ENCODE data around the gene METTL14.

DNA sequence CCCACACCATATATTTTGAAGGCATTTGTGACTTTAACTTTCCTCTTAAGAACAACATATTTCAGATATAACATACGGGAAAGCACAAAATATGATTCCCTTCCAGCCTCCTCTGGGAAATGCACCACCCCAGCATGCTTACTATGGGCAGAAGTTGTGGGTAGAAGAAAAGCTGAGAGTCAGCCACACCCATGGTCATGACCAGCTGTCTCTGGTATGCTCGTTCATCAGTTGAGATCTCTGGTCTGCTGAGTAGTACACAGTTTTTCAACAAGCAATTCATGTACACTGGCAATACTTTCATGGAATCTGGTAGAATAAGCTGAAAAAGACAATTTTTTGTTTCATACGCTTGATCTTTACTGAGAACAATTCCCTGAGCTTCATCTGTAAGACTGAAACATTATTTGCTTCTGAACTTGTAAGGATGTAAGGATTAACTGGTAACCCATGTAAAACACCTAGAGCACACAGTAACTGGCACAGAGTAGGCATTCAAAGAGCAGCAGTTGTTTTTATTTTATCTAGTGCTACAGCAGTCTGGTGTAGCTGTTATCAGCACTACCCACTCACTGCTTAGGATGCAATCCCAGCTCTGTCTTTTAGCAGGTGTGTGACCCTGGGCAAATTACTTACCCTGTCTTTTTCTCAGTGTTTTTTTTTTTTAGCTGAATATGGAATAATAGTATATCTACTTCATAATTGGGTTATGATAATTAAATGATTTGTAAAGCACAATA is 47.6 kb downstream of the METTL14 start:
- TF ChIP-seq, protein P1, sequence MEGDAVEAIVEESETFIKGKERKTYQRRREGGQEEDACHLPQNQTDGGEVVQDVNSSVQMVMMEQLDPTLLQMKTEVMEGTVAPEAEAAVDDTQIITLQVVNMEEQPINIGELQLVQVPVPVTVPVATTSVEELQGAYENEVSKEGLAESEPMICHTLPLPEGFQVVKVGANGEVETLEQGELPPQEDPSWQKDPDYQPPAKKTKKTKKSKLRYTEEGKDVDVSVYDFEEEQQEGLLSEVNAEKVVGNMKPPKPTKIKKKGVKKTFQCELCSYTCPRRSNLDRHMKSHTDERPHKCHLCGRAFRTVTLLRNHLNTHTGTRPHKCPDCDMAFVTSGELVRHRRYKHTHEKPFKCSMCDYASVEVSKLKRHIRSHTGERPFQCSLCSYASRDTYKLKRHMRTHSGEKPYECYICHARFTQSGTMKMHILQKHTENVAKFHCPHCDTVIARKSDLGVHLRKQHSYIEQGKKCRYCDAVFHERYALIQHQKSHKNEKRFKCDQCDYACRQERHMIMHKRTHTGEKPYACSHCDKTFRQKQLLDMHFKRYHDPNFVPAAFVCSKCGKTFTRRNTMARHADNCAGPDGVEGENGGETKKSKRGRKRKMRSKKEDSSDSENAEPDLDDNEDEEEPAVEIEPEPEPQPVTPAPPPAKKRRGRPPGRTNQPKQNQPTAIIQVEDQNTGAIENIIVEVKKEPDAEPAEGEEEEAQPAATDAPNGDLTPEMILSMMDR (IDR thresholded peaks at IDR 0.05) = no peak
- no peak for TF ChIP-seq POLR2AphosphoS5 (IDR thresholded peaks at IDR 0.05)
- TF ChIP-seq POLR2A (IDR thresholded peaks at IDR 0.05) = no peak

Data from gastroesophageal sphincter (tissue), 3 donors.